Neural cell (in vitro differentiated cells): Measurements from ENCODE around the gene ACSM3. TPM values are rescaled to one million over a fixed set of nuclear protein-coding genes. Genes with fewer than 3 reads are reported as not detected.

ENCODE experiments used
- H2AFZ ChIP-seq: fragments of 200-600, 300-800 bp; sonication (generic), shearing (Covaris generic); 2 replicates; pipeline ENCODE4 v1.6.0; 2014; ENCODE audit warnings: low read depth, mild to moderate bottlenecking, antibody characterized with exemption, low read length, moderate library complexity
- H3F3A ChIP-seq: fragments of 200-600 bp; shearing (Covaris generic); 2 replicates; pipeline ENCODE4 v1.6.1; 2016; ENCODE audit warnings: mild to moderate bottlenecking, moderate library complexity, mixed read lengths, antibody characterized with exemption, low read length; ENCODE audit not compliant: insufficient read depth, poor library complexity, severe bottlenecking
- H3K27ac ChIP-seq: fragments of 200-600, 300-800 bp; sonication (generic), shearing (Covaris generic); 2 replicates; pipeline ENCODE4 v1.5.1; 2014; ENCODE audit warnings: mild to moderate bottlenecking, low read length, moderate library complexity
- H3K27me3 ChIP-seq: fragments of 300-800, 200-600 bp; sonication (generic), shearing (Covaris generic); 2 replicates; pipeline ENCODE4 v1.6.0; 2014; ENCODE audit warnings: mild to moderate bottlenecking, low read depth, low read length, moderate library complexity; ENCODE audit not compliant: insufficient read depth
- H3K36me3 ChIP-seq: fragments of 300-800, 200-600 bp; sonication (generic), shearing (Covaris generic); 2 replicates; pipeline ENCODE4 v1.5.1; 2014; ENCODE audit warnings: mild to moderate bottlenecking, antibody characterized with exemption, low read length, moderate library complexity; ENCODE audit not compliant: insufficient read depth
- H3K4me2 ChIP-seq: fragments of 300-800, 200-600 bp; sonication (generic), shearing (Covaris generic); 2 replicates; pipeline ENCODE4 v1.6.0; 2014; ENCODE audit warnings: mild to moderate bottlenecking, low read length
- H3K4me3 ChIP-seq: fragments of 300-800, 200-600 bp; sonication (generic), shearing (Covaris generic); 2 replicates; pipeline ENCODE4 v1.5.1; 2014; ENCODE audit warnings: mild to moderate bottlenecking, low read length, moderate library complexity
- H3K79me2 ChIP-seq: fragments of 200-600 bp; shearing (Covaris generic); replicated peaks from 2 replicates; pipeline ENCODE4 v1.6.0; 2014; ENCODE audit warnings: mild to moderate bottlenecking, low read length, moderate library complexity; ENCODE audit not compliant: insufficient read depth
- H3K9ac ChIP-seq: fragments of 300-800, 200-600 bp; sonication (generic), shearing (Covaris generic); 2 replicates; pipeline ENCODE4 v1.6.1; 2016; ENCODE audit warnings: mild to moderate bottlenecking, low read length, mixed read lengths
- H3K9me2 ChIP-seq: fragments of 200-600 bp; shearing (Covaris generic); 2 replicates; pipeline ENCODE4 v1.6.1; 2016; ENCODE audit warnings: mild to moderate bottlenecking, low read length, mixed read lengths; ENCODE audit not compliant: insufficient read depth
- H3K9me3 ChIP-seq: fragments of 200-600, 300-800 bp; sonication (generic), shearing (Covaris generic); 2 replicates; pipeline ENCODE4 v1.6.1; 2016; ENCODE audit warnings: mild to moderate bottlenecking, mixed run types, low read length, moderate library complexity, mixed read lengths
- H4K20me1 ChIP-seq: fragments of 200-600 bp; shearing (Covaris generic); 2 replicates; pipeline ENCODE4 v1.6.1; 2016; ENCODE audit warnings: mild to moderate bottlenecking, mixed run types; ENCODE audit not compliant: insufficient read depth
- CTCF ChIP-seq: fragments of 450-650 bp; IDR thresholded peaks from 2 replicates; pipeline ENCODE4 v1.5.1; 2014; ENCODE audit warnings: antibody characterized with exemption, mild to moderate bottlenecking, moderate library complexity; ENCODE audit not compliant: poor library complexity, severe bottlenecking
- EP300 ChIP-seq: fragments of 450-650 bp; conservative IDR thresholded peaks from 2 replicates; pipeline ENCODE4 v1.6.1; 2014; ENCODE audit warnings: antibody characterized with exemption, mild to moderate bottlenecking, moderate library complexity; ENCODE audit not compliant: poor library complexity, severe bottlenecking
- EZH2 ChIP-seq: fragments of 200-600, 300-800 bp; shearing (Covaris generic), sonication (generic); IDR thresholded peaks from 2 replicates; pipeline ENCODE4 v1.6.1; 2014; ENCODE audit warnings: antibody characterized with exemption, low read length, borderline replicate concordance, mild to moderate bottlenecking; ENCODE audit not compliant: insufficient read depth, poor library complexity, severe bottlenecking
- MXI1 ChIP-seq: fragments of 450-650 bp; conservative IDR thresholded peaks from 2 replicates; pipeline ENCODE4 v1.6.1; 2014; ENCODE audit warnings: antibody characterized with exemption, mild to moderate bottlenecking; ENCODE audit not compliant: poor library complexity, severe bottlenecking
- POLR2AphosphoS5 ChIP-seq: IDR thresholded peaks from 2 replicates; pipeline ENCODE4 v1.6.1; 2012
- RAD21 ChIP-seq: fragments of 450-650 bp; conservative IDR thresholded peaks from 2 replicates; pipeline ENCODE4 v1.6.1; 2014; ENCODE audit warnings: antibody characterized with exemption, mild to moderate bottlenecking, moderate library complexity
- REST ChIP-seq: IDR thresholded peaks from 2 replicates; pipeline ENCODE4 v1.6.1; 2012; ENCODE audit warnings: borderline replicate concordance
- SMC3 ChIP-seq: fragments of 450-650 bp; conservative IDR thresholded peaks from 2 replicates; pipeline ENCODE4 v1.6.1; 2014; ENCODE audit warnings: antibody characterized with exemption, mild to moderate bottlenecking, moderate library complexity; ENCODE audit not compliant: poor library complexity
- TAF1 ChIP-seq: IDR thresholded peaks from 2 replicates; pipeline ENCODE4 v1.6.1; 2012; ENCODE audit warnings: low read depth
- polyA plus RNA-seq: library from polyadenylated mRNA; depleted of rRNA; stranded (reverse); fragments of >200 nt; gene quantifications from 2 replicates; pipeline ENCODE4 v1.2.3, GENCODE V29; 2014

The ACSM3 gene
- polyA plus RNA-seq, 1 donor from 2014 or later: 0.57 TPM

GRCh38 chr16:20801278-20801677 is 37.5 kb downstream of the ACSM3 start:
- Histone ChIP-seq H3K9ac (no peak overlapping the region), H3K9me2 (no peaks in the 10 kb centered on the region), H3K79me2 (no peaks in the 10 kb centered on the region), H3F3A (no peaks in the 10 kb centered on the region), H2AFZ (no peak overlapping the region), H4K20me1 (no peaks in the 10 kb centered on the region), H3K9me3 (no peaks in the 10 kb centered on the region), H3K27ac (no peak overlapping the region), H3K4me3 (no peak overlapping the region), H3K27me3 (no peaks in the 10 kb centered on the region), H3K36me3 (no peaks in the 10 kb centered on the region), H3K4me2 (no peak overlapping the region)
- TF ChIP-seq TAF1 (no peak), POLR2AphosphoS5 (no peak), REST (no peak), EP300 (no peak), SMC3 (no peak), MXI1 (no peak), RAD21 (no peak), CTCF (no peak), EZH2 (no peak)

- Histone ChIP-seq H3K9me3 (no peaks in the 10 kb centered on the region), H3K9ac (no peak overlapping the region), H4K20me1 (no peaks in the 10 kb centered on the region), H3K27me3 (no peaks in the 10 kb centered on the region), H3K4me3 (no peak overlapping the region), H3F3A (no peaks in the 10 kb centered on the region), H3K9me2 (no peaks in the 10 kb centered on the region), H3K4me2 (no peak overlapping the region), H3K27ac (no peak overlapping the region), H3K79me2 (no peaks in the 10 kb centered on the region), H3K36me3 (no peaks in the 10 kb centered on the region), H2AFZ (no peak overlapping the region)
- no peak for TF ChIP-seq EP300
- no peak for TF ChIP-seq CTCF
- no peak for TF ChIP-seq MXI1
- no peak for TF ChIP-seq POLR2AphosphoS5
- TF ChIP-seq REST: no peak
- no peak for TF ChIP-seq TAF1
- no peak for TF ChIP-seq SMC3
- TF ChIP-seq RAD21: no peak
- no peak for TF ChIP-seq EZH2
Measured at GRCh38 chr16:20803192-20803560, 39.4 kb downstream of the ACSM3 start.
